ENCODE data around the gene MAP7.

MAP7 gene

DNA sequence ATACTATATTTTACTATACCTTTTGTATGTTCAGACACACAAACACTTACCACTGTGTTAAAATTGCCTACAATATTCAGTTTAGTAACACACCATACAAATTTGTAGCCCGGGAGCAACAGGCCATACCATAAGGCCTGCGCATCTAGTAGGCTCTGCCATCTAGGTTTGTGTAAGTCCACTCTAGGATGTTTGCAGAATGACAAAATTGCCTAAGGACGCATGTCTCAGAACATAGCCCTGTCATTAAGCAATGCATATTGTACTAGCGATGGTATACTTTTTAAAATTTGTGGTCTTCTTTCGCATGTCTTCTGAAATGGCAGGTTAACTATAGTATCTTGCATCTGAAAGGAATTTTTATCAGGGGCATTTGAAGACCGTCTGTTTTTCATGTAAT is 26.6 kb upstream of the MAP7 start:
- no peak for TF ChIP-seq CTCF (IDR thresholded peaks at IDR 0.05; ENCODE audit: extremely low read depth, insufficient read depth, missing control alignments)
- in situ Hi-C loops (cut with MboI; ENCODE audit: low pct_unique_long_range_greater_than_20kb, low sequenced_read_pairs, unreplicated experiment), result no loop called here
- DNase-seq (ENCODE audit: low spot score), result no peak

GRCh38 chr6:136571496-136571895 is 21.3 kb upstream of the MAP7 start:
- in situ Hi-C loops (cut with MboI; ENCODE audit: low pct_unique_long_range_greater_than_20kb, low sequenced_read_pairs, unreplicated experiment), result no loop called here
- no peak for DNase-seq (ENCODE audit: low spot score)
- no peak for TF ChIP-seq CTCF (IDR thresholded peaks at IDR 0.05; ENCODE audit: extremely low read depth, insufficient read depth, missing control alignments)

DNA sequence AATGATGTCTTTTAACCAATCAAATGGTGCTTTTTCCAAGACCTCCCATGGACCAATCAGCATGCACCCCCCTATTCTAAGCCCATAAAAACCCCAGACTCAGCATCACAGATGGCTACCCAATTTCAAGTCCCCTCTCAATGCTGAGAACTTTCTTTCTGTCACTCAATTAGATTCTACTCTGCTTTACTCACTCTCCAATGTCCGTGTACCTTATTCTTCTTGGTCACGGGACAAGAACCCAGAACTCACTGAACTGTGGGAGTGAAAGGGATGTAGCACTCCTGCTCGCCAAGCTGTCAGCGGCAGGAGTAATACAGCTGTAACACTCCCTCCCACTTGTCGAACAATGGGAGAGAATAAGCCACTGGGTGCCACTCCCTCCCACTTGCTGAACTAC is 20.8 kb upstream of the MAP7 start:
- no peak for TF ChIP-seq CTCF (IDR thresholded peaks at IDR 0.05; ENCODE audit: extremely low read depth, insufficient read depth, missing control alignments)
- in situ Hi-C loops (cut with MboI; ENCODE audit: low pct_unique_long_range_greater_than_20kb, low sequenced_read_pairs, unreplicated experiment), result no loop called here
- DNase-seq (ENCODE audit: low spot score), result no peak

GRCh38 chr6:136568129-136568528 is 17.9 kb upstream of the MAP7 start:
- no peak for TF ChIP-seq CTCF (IDR thresholded peaks at IDR 0.05; ENCODE audit: extremely low read depth, insufficient read depth, missing control alignments)
- DNase-seq (ENCODE audit: low spot score), result no peak
- in situ Hi-C loops (cut with MboI; ENCODE audit: low pct_unique_long_range_greater_than_20kb, low sequenced_read_pairs, unreplicated experiment), result no loop called here

- TF ChIP-seq CTCF (IDR thresholded peaks at IDR 0.05; ENCODE audit: extremely low read depth, insufficient read depth, missing control alignments), result no peak
- in situ Hi-C loops (cut with MboI; ENCODE audit: low pct_unique_long_range_greater_than_20kb, low sequenced_read_pairs, unreplicated experiment), result no loop called here
These were observed 17.5 kb upstream of the MAP7 start for GRCh38 chr6:136567688-136568087.

DNA sequence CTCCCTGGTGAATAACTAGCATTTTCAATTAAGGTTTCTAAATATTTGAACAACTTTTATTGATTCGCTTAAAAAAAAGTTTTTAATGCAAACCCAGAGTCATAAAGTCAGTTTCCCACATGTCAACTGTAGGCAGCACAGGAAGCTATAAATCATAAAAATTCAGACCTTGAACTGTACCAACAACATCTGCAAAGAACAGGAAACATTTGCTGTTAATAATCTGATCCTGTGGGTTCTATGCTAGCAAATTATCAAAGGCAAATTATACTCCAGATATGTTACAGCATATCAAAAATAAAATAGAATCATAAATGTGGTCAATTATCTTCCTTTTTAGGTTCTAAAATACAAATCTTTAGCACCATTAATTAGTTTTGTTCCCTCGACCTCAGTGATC is 16.6 kb upstream of the MAP7 start:
- TF ChIP-seq CTCF (IDR thresholded peaks at IDR 0.05; ENCODE audit: extremely low read depth, insufficient read depth, missing control alignments), result no peak
- in situ Hi-C loops (cut with MboI; ENCODE audit: low pct_unique_long_range_greater_than_20kb, low sequenced_read_pairs, unreplicated experiment), result no loop called here
- DNase-seq (ENCODE audit: low spot score), result no peak

More at GRCh38 chr6:136567688-136568087, 17.5 kb upstream of the MAP7 start:
- no peak for DNase-seq (ENCODE audit: low spot score)

DNA sequence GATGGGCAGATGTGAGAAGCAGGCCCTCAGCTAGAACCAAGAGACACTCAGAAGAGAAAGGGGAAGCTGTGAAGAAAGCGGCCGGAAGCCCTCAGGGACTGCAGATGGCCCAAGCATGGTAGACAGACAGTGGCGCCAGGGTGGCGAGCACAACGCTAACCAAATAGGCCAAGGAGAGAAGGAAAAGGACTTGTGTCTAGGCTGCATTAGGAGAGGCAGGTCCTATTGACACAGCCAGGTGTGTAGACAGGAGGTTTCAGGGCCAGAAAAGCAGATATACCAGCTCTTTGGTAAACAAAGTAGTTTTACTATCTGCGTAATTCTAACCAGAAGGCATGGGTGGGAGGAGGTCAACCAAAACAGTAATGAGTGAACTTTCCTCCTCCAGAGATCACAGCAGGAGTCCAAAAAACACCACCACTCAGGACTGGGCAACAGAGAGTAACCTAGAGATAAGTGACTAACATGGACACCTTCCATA is 15.8 kb upstream of the MAP7 start:
- no peak for TF ChIP-seq CTCF (IDR thresholded peaks at IDR 0.05; ENCODE audit: extremely low read depth, insufficient read depth, missing control alignments)
- in situ Hi-C loops (cut with MboI; ENCODE audit: low pct_unique_long_range_greater_than_20kb, low sequenced_read_pairs, unreplicated experiment), result no loop called here

More for the DNA sequence above, 15.8 kb upstream of the MAP7 start:
- DNase-seq (ENCODE audit: low spot score), result no peak

All from GM13977 (cell line).